GM23338 (cell line): Measurements from ENCODE around the gene VSTM2L. TPM values are rescaled to one million over a fixed set of nuclear protein-coding genes. Genes with fewer than 3 reads are reported as not detected.

ENCODE experiments used
- ATAC-seq: fragments of 200-7000 bp; cut with Tn5 transposase; 3 replicates; pipeline ENCODE4 v1.9.1; 2020
- DNase-seq: peaks from one replicate; pipeline ENCODE4 v3.0.0-alpha.2; 2015; ENCODE audit warnings: low spot score
- H2AFZ ChIP-seq: fragments of 200-600 bp; sonication (generic); 2 replicates; pipeline ENCODE4 v1.8.0; 2016; ENCODE audit warnings: antibody characterized with exemption, mild to moderate bottlenecking, moderate library complexity
- H3F3A ChIP-seq: fragments of 200-600 bp; sonication (generic); replicated peaks from 2 replicates; pipeline ENCODE4 v1.8.0; 2017; ENCODE audit warnings: antibody characterized with exemption, mixed run types, low read depth
- H3K27ac ChIP-seq: fragments of 200-600 bp; sonication (generic); 2 replicates; pipeline ENCODE4 v1.6.1; 2016; ENCODE audit warnings: low read depth
- H3K27me3 ChIP-seq: fragments of 200-600 bp; sonication (generic); 2 replicates; pipeline ENCODE4 v1.8.0; 2016; ENCODE audit warnings: mild to moderate bottlenecking, mixed run types, moderate library complexity; ENCODE audit not compliant: insufficient read depth
- H3K36me3 ChIP-seq: fragments of 200-600 bp; sonication (generic); 2 replicates; pipeline ENCODE4 v1.8.0; 2016; ENCODE audit warnings: mild to moderate bottlenecking; ENCODE audit not compliant: insufficient read depth
- H3K4me1 ChIP-seq: fragments of 200-600 bp; sonication (generic); 2 replicates; pipeline ENCODE4 v1.8.0; 2016; ENCODE audit warnings: mild to moderate bottlenecking, moderate library complexity; ENCODE audit not compliant: insufficient read depth
- H3K4me2 ChIP-seq: fragments of 200-600 bp; sonication (generic); 2 replicates; pipeline ENCODE4 v1.7.1; 2017; ENCODE audit warnings: mixed run types
- H3K4me3 ChIP-seq: fragments of 200-600 bp; sonication (generic); 2 replicates; pipeline ENCODE4 v1.6.1; 2016; ENCODE audit warnings: mixed run types
- H3K79me2 ChIP-seq: fragments of 200-600 bp; sonication (generic); replicated peaks from 2 replicates; pipeline ENCODE4 v1.8.0; 2017; ENCODE audit warnings: mild to moderate bottlenecking; ENCODE audit not compliant: insufficient read depth
- H3K9me2 ChIP-seq: fragments of 200-600 bp; sonication (generic); 2 replicates; pipeline ENCODE4 v1.8.0; 2017; ENCODE audit not compliant: insufficient read depth
- H4K20me1 ChIP-seq: fragments of 200-600 bp; sonication (generic); replicated peaks from 2 replicates; pipeline ENCODE4 v1.8.0; 2017; ENCODE audit warnings: mild to moderate bottlenecking; ENCODE audit not compliant: insufficient read depth
- H3K27ac Mint-ChIP-seq: 2 replicates; pipeline ENCODE4 v1.8.0; 2020; ENCODE audit warnings: inconsistent platforms, mild to moderate bottlenecking, moderate library complexity, mixed read lengths
- H3K27me3 Mint-ChIP-seq: 3 replicates; pipeline ENCODE4 v1.8.0; 2022; ENCODE audit warnings: low read depth, mild to moderate bottlenecking, moderate library complexity, mixed read lengths, inconsistent platforms; ENCODE audit not compliant: insufficient read depth, poor library complexity
- H3K36me3 Mint-ChIP-seq: 3 replicates; pipeline ENCODE4 v1.8.0; 2021; ENCODE audit warnings: low read depth, mild to moderate bottlenecking, inconsistent platforms, moderate library complexity, mixed read lengths
- H3K4me1 Mint-ChIP-seq: 3 replicates; pipeline ENCODE4 v1.8.0; 2020; ENCODE audit warnings: mild to moderate bottlenecking, inconsistent platforms, mixed read lengths
- H3K4me3 Mint-ChIP-seq: 3 replicates; pipeline ENCODE4 v1.8.0; 2021; ENCODE audit warnings: moderate library complexity, mild to moderate bottlenecking, inconsistent platforms, mixed read lengths
- H3K9me3 Mint-ChIP-seq: 3 replicates; pipeline ENCODE4 v1.8.0; 2020; ENCODE audit warnings: moderate library complexity, mild to moderate bottlenecking, inconsistent platforms, mixed read lengths
- CREB1 ChIP-seq: fragments of 250-450 bp; sonication (Bioruptor Pico); IDR thresholded peaks from 2 replicates; pipeline ENCODE4 v1.5.0; 2020; ENCODE audit warnings: low read depth, mild to moderate bottlenecking, moderate library complexity
- CTCF ChIP-seq, 2 experiments: fragments of 200-600 bp in 1 of 2; sonication (generic) in 1 of 2; conservative IDR thresholded peaks; 2 replicates each; pipeline versions ENCODE4 v1.5.1 to v1.6.1; 2016 to 2017; ENCODE audit warnings: antibody characterized with exemption in 2 of 2, low read depth in 2 of 2, mild to moderate bottlenecking in 2 of 2, moderate library complexity in 1 of 2
- EZH2 ChIP-seq: fragments of 200-600 bp; sonication (generic); IDR thresholded peaks from one replicate; pipeline ENCODE4 v1.8.0; 2017; ENCODE audit warnings: antibody characterized with exemption, mild to moderate bottlenecking, low read depth; ENCODE audit not compliant: unreplicated experiment
- EZH2phosphoT487 ChIP-seq: fragments of 200-600 bp; sonication (generic); IDR thresholded peaks from one replicate; pipeline ENCODE4 v1.8.1; 2018; ENCODE audit warnings: antibody characterized with exemption; ENCODE audit not compliant: unreplicated experiment
- JUNB ChIP-seq: IDR thresholded peaks from one replicate; pipeline ENCODE4 v1.6.1; 2016; ENCODE audit warnings: antibody characterized with exemption; ENCODE audit not compliant: unreplicated experiment
- NANOG ChIP-seq: IDR thresholded peaks from 2 replicates; pipeline ENCODE4 v1.6.1; 2016; ENCODE audit warnings: antibody characterized with exemption, borderline replicate concordance
- POLR2AphosphoS5 ChIP-seq: IDR thresholded peaks from 2 replicates; pipeline ENCODE4 v1.6.1; 2016; ENCODE audit warnings: antibody characterized with exemption, low read depth
- STAT1 ChIP-seq: IDR thresholded peaks from one replicate; pipeline ENCODE4 v1.6.1; 2016; ENCODE audit warnings: antibody characterized with exemption; ENCODE audit not compliant: unreplicated experiment
- ZNF114 ChIP-seq: fragments of 250-450 bp; sonication (Bioruptor Pico); IDR thresholded peaks from 2 replicates; pipeline ENCODE4 v1.5.0; 2020; ENCODE audit warnings: mild to moderate bottlenecking, moderate library complexity
- ZNF331 ChIP-seq: fragments of 250-450 bp; sonication (Bioruptor Pico); IDR thresholded peaks from 2 replicates; pipeline ENCODE4 v1.5.0; 2020; ENCODE audit warnings: low read depth, mild to moderate bottlenecking, moderate library complexity
- polyA plus RNA-seq: library from polyadenylated mRNA; unstranded; fragments of >200 nt; fragmentation: Nextera tagmentation; extraction: Ambion mirVana; gene quantifications from 2 replicates; pipeline ENCODE4 v1.2.1, GENCODE V29; 2016
- total RNA-seq: library from RNA; depleted of rRNA; stranded (reverse); fragments of >200 nt; shearing (Covaris generic); gene quantifications from 2 replicates; pipeline ENCODE4 v1.2.3, GENCODE V29; 2014
- TF ChIP-seq, protein P1 (sequence below): IDR thresholded peaks from 2 replicates; pipeline ENCODE4 v1.6.1; 2016; ENCODE audit warnings: antibody characterized with exemption
- TF ChIP-seq, protein P2 (sequence below): IDR thresholded peaks from one replicate; pipeline ENCODE4 v1.6.1; 2018; ENCODE audit warnings: antibody characterized with exemption; ENCODE audit not compliant: unreplicated experiment
- TF ChIP-seq, protein P3 (sequence below): fragments of 250-450 bp; sonication (Bioruptor Pico); IDR thresholded peaks from 2 replicates; pipeline ENCODE4 v1.5.0; 2020; ENCODE audit warnings: mild to moderate bottlenecking, moderate library complexity

VSTM2L gene
- total and polyA plus RNA-seq, 2 experiments from 2014 or later, result 0.60 to 1.9 TPM

GRCh38 chr20:37868851-37869333 lies 34.0 kb upstream of the VSTM2L start:
- no peaks in the 10 kb centered on the region for H3K27me3 ChIP-seq
- ATAC-seq (peak; percentile 19), DNase-seq (no peak)
- H3K9me3 Mint-ChIP-seq, result no peaks in the 10 kb centered on the region
- no peak overlapping the region; the same call in 2 of the 3 replicates for H3K4me3 Mint-ChIP-seq
- H3K4me1 ChIP-seq, result peaks cover 14% of the 10 kb centered on the region
- H3K9me2 ChIP-seq, result no peaks in the 10 kb centered on the region
- peaks cover 6% of the 10 kb centered on the region for H3K27me3 Mint-ChIP-seq
- H3K4me1 Mint-ChIP-seq, result peaks cover 26% of the 10 kb centered on the region
- peak overlapping the region; percentile 63; the same call in 1 of the 2 replicates for H3K4me2 ChIP-seq
- H3K27ac Mint-ChIP-seq, result no peak overlapping the region
- H3K4me3 ChIP-seq, result no peak overlapping the region
- TF ChIP-seq CTCF (conservative IDR thresholded peaks at IDR 0.05; ENCODE audit: low read depth in 2 of 2), result no peak
- TF ChIP-seq, protein P1, sequence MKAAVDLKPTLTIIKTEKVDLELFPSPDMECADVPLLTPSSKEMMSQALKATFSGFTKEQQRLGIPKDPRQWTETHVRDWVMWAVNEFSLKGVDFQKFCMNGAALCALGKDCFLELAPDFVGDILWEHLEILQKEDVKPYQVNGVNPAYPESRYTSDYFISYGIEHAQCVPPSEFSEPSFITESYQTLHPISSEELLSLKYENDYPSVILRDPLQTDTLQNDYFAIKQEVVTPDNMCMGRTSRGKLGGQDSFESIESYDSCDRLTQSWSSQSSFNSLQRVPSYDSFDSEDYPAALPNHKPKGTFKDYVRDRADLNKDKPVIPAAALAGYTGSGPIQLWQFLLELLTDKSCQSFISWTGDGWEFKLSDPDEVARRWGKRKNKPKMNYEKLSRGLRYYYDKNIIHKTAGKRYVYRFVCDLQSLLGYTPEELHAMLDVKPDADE, result no peak
- no peak for TF ChIP-seq STAT1
- no peak for TF ChIP-seq ZNF114 (CRISPR knock-in tag)
- no peak for TF ChIP-seq EZH2
- TF ChIP-seq, protein P2, sequence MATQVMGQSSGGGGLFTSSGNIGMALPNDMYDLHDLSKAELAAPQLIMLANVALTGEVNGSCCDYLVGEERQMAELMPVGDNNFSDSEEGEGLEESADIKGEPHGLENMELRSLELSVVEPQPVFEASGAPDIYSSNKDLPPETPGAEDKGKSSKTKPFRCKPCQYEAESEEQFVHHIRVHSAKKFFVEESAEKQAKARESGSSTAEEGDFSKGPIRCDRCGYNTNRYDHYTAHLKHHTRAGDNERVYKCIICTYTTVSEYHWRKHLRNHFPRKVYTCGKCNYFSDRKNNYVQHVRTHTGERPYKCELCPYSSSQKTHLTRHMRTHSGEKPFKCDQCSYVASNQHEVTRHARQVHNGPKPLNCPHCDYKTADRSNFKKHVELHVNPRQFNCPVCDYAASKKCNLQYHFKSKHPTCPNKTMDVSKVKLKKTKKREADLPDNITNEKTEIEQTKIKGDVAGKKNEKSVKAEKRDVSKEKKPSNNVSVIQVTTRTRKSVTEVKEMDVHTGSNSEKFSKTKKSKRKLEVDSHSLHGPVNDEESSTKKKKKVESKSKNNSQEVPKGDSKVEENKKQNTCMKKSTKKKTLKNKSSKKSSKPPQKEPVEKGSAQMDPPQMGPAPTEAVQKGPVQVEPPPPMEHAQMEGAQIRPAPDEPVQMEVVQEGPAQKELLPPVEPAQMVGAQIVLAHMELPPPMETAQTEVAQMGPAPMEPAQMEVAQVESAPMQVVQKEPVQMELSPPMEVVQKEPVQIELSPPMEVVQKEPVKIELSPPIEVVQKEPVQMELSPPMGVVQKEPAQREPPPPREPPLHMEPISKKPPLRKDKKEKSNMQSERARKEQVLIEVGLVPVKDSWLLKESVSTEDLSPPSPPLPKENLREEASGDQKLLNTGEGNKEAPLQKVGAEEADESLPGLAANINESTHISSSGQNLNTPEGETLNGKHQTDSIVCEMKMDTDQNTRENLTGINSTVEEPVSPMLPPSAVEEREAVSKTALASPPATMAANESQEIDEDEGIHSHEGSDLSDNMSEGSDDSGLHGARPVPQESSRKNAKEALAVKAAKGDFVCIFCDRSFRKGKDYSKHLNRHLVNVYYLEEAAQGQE, result no peak
- no peak for TF ChIP-seq ZNF331
- no peak for TF ChIP-seq NANOG
- TF ChIP-seq, protein P3, sequence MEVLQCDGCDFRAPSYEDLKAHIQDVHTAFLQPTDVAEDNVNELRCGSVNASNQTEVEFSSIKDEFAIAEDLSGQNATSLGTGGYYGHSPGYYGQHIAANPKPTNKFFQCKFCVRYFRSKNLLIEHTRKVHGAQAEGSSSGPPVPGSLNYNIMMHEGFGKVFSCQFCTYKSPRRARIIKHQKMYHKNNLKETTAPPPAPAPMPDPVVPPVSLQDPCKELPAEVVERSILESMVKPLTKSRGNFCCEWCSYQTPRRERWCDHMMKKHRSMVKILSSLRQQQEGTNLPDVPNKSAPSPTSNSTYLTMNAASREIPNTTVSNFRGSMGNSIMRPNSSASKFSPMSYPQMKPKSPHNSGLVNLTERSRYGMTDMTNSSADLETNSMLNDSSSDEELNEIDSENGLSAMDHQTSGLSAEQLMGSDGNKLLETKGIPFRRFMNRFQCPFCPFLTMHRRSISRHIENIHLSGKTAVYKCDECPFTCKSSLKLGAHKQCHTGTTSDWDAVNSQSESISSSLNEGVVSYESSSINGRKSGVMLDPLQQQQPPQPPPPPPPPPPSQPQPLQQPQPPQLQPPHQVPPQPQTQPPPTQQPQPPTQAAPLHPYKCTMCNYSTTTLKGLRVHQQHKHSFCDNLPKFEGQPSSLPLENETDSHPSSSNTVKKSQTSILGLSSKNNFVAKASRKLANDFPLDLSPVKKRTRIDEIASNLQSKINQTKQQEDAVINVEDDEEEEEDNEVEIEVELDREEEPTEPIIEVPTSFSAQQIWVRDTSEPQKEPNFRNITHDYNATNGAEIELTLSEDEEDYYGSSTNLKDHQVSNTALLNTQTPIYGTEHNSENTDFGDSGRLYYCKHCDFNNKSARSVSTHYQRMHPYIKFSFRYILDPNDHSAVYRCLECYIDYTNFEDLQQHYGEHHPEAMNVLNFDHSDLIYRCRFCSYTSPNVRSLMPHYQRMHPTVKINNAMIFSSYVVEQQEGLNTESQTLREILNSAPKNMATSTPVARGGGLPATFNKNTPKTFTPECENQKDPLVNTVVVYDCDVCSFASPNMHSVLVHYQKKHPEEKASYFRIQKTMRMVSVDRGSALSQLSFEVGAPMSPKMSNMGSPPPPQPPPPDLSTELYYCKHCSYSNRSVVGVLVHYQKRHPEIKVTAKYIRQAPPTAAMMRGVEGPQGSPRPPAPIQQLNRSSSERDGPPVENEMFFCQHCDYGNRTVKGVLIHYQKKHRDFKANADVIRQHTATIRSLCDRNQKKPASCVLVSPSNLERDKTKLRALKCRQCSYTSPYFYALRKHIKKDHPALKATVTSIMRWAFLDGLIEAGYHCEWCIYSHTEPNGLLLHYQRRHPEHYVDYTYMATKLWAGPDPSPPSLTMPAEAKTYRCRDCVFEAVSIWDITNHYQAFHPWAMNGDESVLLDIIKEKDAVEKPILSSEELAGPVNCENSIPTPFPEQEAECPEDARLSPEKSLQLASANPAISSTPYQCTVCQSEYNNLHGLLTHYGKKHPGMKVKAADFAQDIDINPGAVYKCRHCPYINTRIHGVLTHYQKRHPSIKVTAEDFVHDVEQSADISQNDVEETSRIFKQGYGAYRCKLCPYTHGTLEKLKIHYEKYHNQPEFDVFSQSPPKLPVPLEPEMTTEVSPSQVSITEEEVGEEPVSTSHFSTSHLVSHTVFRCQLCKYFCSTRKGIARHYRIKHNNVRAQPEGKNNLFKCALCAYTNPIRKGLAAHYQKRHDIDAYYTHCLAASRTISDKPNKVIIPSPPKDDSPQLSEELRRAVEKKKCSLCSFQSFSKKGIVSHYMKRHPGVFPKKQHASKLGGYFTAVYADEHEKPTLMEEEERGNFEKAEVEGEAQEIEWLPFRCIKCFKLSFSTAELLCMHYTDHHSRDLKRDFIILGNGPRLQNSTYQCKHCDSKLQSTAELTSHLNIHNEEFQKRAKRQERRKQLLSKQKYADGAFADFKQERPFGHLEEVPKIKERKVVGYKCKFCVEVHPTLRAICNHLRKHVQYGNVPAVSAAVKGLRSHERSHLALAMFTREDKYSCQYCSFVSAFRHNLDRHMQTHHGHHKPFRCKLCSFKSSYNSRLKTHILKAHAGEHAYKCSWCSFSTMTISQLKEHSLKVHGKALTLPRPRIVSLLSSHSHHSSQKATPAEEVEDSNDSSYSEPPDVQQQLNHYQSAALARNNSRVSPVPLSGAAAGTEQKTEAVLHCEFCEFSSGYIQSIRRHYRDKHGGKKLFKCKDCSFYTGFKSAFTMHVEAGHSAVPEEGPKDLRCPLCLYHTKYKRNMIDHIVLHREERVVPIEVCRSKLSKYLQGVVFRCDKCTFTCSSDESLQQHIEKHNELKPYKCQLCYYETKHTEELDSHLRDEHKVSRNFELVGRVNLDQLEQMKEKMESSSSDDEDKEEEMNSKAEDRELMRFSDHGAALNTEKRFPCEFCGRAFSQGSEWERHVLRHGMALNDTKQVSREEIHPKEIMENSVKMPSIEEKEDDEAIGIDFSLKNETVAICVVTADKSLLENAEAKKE (CRISPR knock-in tag), result no peak
- TF ChIP-seq EZH2phosphoT487, result no peak
- TF ChIP-seq POLR2AphosphoS5, result no peak
- TF ChIP-seq CREB1 (CRISPR knock-in tag), result no peak
- no peak for TF ChIP-seq JUNB
- no peaks in the 10 kb centered on the region for H3K36me3 ChIP-seq
- H2AFZ ChIP-seq, result no peak overlapping the region
- no peaks in the 10 kb centered on the region for H4K20me1 ChIP-seq
- peaks cover 9% of the 10 kb centered on the region; the same call in 2 of the 3 replicates for H3K36me3 Mint-ChIP-seq
- no peaks in the 10 kb centered on the region for H3F3A ChIP-seq
- H3K79me2 ChIP-seq, result no peaks in the 10 kb centered on the region
- no peak overlapping the region for H3K27ac ChIP-seq
